Activated naive CD8-positive, alpha-beta T cell treated with anti-CD3 and anti-CD28 coated beads, Interleukin-2, amount 50 U/mL, for 16 hours (primary cell): ENCODE results near the gene CCDC12.
"Not testable (repeated sequence)": the region's sequence is repeated elsewhere in the genome, so short reads cannot be mapped to it uniquely, and the experiment has no call there.

Source experiments
- DNase-seq: peaks from one replicate; pipeline ENCODE4 v3.0.0-alpha.2; 2020; ENCODE audit warnings: low read depth, low spot score

The CCDC12 gene

DNA sequence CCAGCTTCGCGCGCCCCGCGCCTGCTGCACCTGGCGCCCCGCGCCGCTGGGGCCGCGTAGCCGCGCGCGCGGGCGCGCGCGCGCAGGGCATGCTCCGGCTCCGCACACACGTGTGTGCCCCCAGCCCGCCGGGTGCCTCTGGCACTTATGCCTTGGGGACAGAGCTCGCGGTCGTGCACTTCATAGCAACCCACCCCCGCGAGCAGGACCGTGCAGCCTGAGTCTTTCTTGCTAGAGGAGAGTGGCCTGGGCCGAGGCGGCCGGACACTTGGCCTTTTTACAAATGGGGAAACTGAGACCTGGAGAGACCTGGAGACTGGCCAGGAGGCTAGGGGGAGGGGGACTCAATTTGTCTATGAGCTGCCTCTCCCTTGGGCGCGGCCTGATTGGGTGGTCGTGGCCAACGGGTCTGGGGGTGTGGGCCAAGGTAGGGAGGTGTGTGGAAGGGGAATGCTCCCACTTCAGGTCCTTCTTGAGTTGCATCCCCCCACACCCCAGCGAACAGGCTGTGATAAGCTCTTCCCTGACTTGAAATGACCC lies 3.5 kb upstream of the CCDC12 start:
- DNase-seq = no peak

- peak; percentile 88 for DNase-seq
These were observed 2.7 kb upstream of the CCDC12 start, which contains the start of gene NBEAL2 for GRCh38 chr3:46978985-46979944. Gene NBEAL2 (plus strand): TSS chr3:46979666. CDS start chr3:46979862, 196 bp downstream.

GRCh38 chr3:46978381-46978780 lies 1.8 kb upstream of the CCDC12 start:
- DNase-seq = no peak

GRCh38 chr3:46977811-46978195 lies 1.3 kb upstream of the CCDC12 start:
- no peak for DNase-seq

GRCh38 chr3:46974421-46975171 lies 1.9 kb downstream of the CCDC12 start:
- DNase-seq = no peak

DNA sequence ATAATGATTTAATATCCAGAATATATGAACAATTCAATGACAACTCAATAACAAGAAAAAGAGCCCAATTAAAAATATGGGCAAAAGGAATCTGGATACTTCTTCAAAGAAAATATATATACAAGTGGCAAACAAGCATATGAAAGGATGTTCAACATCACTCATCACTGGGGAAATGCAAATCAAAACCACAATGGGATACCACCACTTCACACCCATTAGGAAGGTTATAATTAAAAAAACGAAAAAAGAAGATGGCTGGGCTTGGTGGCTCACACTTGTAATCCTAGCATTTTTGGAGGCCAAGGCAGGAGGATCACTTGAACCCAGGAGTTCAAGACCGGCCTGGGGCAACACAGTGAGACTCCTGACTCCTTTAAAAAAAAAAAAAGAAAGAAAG lies 4.1 kb downstream of the CCDC12 start:
- no peak for DNase-seq

- no peak for DNase-seq
These were observed 4.8 kb downstream of the CCDC12 start for GRCh38 chr3:46971742-46972141.

DNA sequence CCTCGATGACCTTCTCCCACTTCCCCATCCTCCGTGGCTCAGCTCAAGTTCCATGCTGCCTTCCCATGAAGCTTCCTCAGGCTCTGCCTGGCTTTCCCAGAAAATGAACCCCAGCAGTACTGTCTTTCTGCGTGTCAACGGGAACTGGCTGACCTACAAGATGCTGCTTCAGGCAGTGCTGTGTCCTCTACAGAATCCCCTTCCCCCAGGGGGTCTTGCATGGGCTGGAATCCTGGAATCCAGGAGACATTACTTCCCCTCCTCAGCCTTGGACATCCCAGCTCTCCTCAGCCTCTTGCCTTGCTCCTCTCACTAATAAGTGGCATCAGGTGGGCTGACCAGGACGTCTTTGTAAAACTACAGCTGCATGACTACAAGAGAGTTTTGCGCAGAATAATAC lies 5.4 kb downstream of the CCDC12 start:
- no peak for DNase-seq

- DNase-seq = no peak
These were observed 6.0 kb downstream of the CCDC12 start for GRCh38 chr3:46970391-46971091.

DNA sequence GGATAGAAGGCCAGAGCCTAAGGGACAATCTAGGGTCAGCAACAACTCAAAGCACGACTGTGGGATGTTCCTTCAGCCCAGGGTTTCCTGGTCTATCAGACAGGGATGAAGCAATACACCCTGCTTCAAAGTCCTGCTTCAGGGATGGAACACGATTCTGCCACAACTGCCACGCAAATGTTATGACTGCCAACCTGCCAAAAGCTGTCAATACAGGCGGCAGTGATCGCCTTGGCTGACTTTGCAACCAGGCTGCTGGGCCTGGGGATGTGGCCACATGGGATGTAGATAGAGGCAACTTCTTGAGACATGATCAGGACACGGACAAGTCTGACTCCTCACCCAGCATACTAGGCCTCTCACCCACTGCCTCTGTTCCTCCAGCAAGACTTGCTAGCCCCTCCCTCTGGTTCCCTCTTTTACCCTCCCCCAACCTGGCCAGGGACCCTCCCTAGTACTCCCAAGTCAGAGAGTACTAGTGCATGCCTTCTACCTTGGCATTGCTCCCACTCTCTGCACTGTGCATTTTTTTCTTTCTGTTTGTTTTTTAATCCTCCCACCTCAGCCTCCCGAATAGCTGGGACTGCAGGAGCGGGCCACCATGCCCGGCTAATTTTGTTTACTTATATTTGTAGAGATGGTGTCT lies 7.6 kb downstream of the CCDC12 start:
- no peak for DNase-seq

DNA sequence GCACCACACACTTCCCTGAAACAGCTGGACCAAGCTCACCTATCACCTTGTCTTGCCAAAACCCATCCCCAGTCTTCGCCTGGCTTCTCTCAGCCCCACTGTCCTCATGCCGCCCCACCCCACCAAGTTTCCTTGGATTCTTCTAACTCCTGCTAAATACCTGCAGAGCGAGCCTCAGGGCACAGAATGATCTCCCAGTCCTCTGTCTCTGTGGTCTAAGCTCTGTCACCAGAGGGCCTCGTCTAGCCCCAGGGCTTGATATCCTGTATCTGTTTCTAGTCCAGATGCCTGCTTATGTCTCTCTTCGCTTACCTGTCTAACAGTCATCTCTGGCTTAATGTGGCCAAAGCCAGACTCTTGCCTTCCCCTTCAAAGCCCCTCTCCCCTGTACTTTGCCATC lies 9.7 kb downstream of the CCDC12 start:
- no peak for DNase-seq

- DNase-seq = no peak
These were observed 11.4 kb downstream of the CCDC12 start for GRCh38 chr3:46965151-46965550.

DNA sequence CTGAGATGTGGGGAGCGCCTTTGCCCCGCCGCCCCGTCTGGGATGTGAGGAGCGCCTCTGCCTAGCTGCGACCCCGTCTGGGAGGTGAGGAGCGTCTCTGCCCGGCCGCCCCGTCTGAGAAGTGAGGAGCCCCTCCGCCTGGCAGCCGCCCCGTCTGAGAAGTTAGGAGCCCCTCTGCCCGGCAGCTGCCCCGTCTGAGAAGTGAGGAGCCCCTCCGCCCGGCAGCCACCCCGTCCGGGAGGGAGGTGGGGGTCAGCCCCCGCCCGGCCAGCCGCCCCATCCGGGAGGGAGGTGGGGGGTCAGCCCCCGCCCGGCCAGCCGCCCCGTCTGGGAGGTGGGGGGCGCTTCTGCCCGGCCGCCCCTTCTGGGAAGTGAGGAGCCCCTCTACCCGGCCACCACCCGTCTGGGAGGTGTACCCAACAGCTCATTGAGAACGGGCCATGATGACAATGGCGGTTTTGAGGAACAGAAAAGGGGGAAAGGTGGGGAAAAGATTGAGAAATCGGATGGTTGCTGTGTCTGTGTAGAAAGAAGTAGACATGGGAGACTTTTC lies 12.4 kb downstream of the CCDC12 start:
- DNase-seq = not testable (repeated sequence)

DNA sequence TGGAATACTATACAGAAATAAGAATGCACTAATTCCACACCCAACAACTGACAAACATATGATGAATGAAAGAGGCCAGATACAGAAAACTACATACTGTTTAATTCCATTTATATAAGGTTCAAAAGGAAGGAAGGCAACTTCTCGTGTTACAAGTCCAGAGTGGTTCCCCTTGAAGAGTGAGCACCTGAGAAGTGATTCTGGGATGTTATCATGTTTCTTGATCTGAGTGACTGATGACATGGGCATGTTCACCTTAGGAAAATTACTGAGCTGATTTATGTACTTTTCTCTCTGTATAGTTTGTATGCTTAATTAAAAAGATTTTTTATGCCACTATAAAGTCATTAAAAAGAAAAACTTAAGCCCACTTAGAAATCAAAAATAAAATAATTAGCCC lies 13.6 kb downstream of the CCDC12 start:
- no peak for DNase-seq

DNA sequence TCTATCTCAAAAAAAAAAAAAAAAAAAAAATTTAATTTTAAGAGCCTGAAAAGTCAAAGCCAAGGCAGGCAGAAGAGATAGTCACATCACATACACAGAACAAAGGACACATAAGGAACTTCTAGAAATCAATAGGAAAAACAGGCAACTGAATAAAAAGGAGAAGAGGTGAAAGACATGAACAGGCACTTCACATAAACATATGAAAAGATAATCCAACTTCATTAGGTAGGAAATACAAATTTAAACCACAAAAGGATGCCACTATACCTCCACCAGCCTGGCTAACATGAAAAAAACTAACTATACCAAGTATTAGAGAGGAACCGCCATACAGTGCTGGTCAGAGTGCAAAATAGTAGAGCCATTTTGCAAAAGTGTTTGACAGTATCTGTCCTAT lies 14.1 kb downstream of the CCDC12 start:
- no peak for DNase-seq

DNA sequence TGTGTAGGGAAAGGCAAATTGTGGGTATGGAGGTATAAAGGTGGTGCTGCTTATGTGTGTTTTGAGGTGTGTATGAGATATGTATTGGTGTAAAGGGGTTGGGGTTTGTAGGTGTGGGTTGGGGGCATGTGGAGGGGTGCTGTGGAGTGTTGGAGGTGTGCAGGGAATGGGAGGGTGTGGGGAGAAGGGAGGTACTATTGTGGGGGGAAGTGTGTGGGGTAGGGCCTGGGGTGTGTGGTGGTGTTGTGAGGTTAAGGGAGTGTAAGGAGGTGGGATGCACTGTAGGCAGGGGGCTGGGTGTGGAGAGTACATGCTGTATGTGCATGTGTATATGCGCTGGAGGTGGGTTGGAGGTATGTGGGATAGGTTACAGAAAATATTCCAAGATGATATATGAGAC lies 15.7 kb downstream of the CCDC12 start:
- no peak for DNase-seq

GRCh38 chr3:46960081-46960701 lies 16.4 kb downstream of the CCDC12 start:
- DNase-seq = no peak

GRCh38 chr3:46959161-46959511 lies 17.4 kb downstream of the CCDC12 start:
- no peak for DNase-seq

DNA sequence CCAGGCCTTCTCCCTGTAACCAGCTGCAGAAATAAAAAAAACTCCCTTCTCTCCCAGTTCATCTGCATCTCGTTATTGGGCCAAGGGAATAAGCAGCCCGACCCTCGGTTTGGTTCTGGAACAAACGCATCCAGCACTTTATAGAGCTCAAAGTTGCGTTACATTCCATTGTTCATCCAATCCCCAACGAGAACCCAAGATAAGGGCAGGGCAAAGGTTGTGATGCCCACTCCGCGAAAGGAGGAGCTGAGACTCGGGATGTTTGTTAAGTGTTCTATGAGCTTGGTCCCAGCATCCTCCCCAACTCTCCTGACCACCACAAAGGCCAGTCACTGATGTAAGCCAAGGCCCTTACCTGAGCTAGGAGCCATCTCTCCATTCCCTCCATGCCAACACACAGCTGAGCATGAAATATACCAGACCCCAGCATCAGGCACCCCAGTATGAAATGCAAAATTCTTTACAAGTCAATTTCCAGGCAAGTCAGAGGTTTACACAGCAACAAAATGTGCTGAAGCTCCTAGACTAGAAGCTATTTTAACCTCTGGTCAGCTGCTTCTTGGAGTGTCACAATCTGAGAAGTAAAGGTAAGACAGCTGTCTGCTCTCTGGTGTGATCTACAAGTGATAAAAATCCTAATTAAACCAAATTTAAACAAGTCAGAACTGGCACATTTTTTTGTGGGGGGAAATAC lies 17.9 kb downstream of the CCDC12 start:
- no peak for DNase-seq
